ENCODE results near the gene HTR6. TPM values are rescaled to one million over a fixed set of nuclear protein-coding genes. Genes with fewer than 3 reads are reported as not detected.
A peak's percentile ranks its signal among the peaks of the same experiment; 100 is the strongest.

Gene HTR6
- total RNA-seq, 2 experiments from 2014 or later, result 0.19 to 0.37 TPM

GRCh38 chr1:19682257-19682656 is 17.6 kb downstream of the HTR6 start:
- H3K4me3 Mint-ChIP-seq, result no peak overlapping the region
- H3K27me3 Mint-ChIP-seq (ENCODE audit: low read depth), result no peaks in the 10 kb centered on the region
- no peaks in the 10 kb centered on the region for H3K9me3 Mint-ChIP-seq
- no peak for DNase-seq
- H3K27ac Mint-ChIP-seq, result no peak overlapping the region
- H3K4me1 Mint-ChIP-seq (ENCODE audit: low read depth), result peaks cover 1% of the 10 kb centered on the region
- CTCF ChIA-PET, result interaction anchor here (1.2 to 2.7 kb wide), 2 partner anchors 20 to 23 kb away, joined by 3 to 9 read pairs; no protein-coding TSS in a partner anchor
- intact Hi-C loops (cut with micrococcal nuclease), result no loop called here
- peaks cover 4% of the 10 kb centered on the region for H3K36me3 Mint-ChIP-seq (ENCODE audit: low read depth)

GRCh38 chr1:19682901-19683300 is 18.2 kb downstream of the HTR6 start:
- peaks cover 7% of the 10 kb centered on the region for H3K36me3 Mint-ChIP-seq (ENCODE audit: low read depth)
- intact Hi-C loops (cut with micrococcal nuclease), result no loop called here
- H3K4me1 Mint-ChIP-seq (ENCODE audit: low read depth), result peaks cover 8% of the 10 kb centered on the region
- H3K27me3 Mint-ChIP-seq (ENCODE audit: low read depth), result no peaks in the 10 kb centered on the region
- no peak for DNase-seq
- H3K4me3 Mint-ChIP-seq, result no peak overlapping the region
- H3K27ac Mint-ChIP-seq, result no peak overlapping the region
- peaks cover 3% of the 10 kb centered on the region for H3K9me3 Mint-ChIP-seq
- CTCF ChIA-PET, result interaction anchor here (1.2 to 2.7 kb wide), 2 partner anchors 21 to 22 kb away, joined by 3 to 9 read pairs; no protein-coding TSS in a partner anchor

- intact Hi-C loops (cut with micrococcal nuclease), result no loop called here
- H3K9me3 Mint-ChIP-seq, result peaks cover 3% of the 10 kb centered on the region
- no peak overlapping the region for H3K4me3 Mint-ChIP-seq
- no peak for DNase-seq
- peaks cover 12% of the 10 kb centered on the region for H3K4me1 Mint-ChIP-seq (ENCODE audit: low read depth)
- H3K36me3 Mint-ChIP-seq (ENCODE audit: low read depth), result peaks cover 11% of the 10 kb centered on the region
- no peaks in the 10 kb centered on the region for H3K27me3 Mint-ChIP-seq (ENCODE audit: low read depth)
- no peak overlapping the region for H3K27ac Mint-ChIP-seq
- CTCF ChIA-PET, result interaction anchor here (0.6 to 2.7 kb wide), 3 partner anchors 22 to 504 kb away, joined by 3 to 9 read pairs (median 3); no protein-coding TSS in a partner anchor
Measured at GRCh38 chr1:19683351-19683750, 18.7 kb downstream of the HTR6 start.

GRCh38 chr1:19684677-19685076 is 20.0 kb downstream of the HTR6 start:
- intact Hi-C loops (cut with micrococcal nuclease), result no loop called here
- no peak overlapping the region for H3K27ac Mint-ChIP-seq
- DNase-seq, result no peak
- peaks cover 7% of the 10 kb centered on the region for H3K9me3 Mint-ChIP-seq
- H3K4me3 Mint-ChIP-seq, result no peak overlapping the region
- H3K27me3 Mint-ChIP-seq (ENCODE audit: low read depth), result no peaks in the 10 kb centered on the region
- CTCF ChIA-PET, result interaction anchor here (1.1 kb wide), 1 partner anchor 16 kb away, joined by 3 read pairs; no protein-coding TSS in a partner anchor
- H3K36me3 Mint-ChIP-seq (ENCODE audit: low read depth), result peaks cover 22% of the 10 kb centered on the region
- H3K4me1 Mint-ChIP-seq (ENCODE audit: low read depth), result peaks cover 21% of the 10 kb centered on the region

GRCh38 chr1:19685994-19686393 is 21.3 kb downstream of the HTR6 start:
- no peak for DNase-seq
- intact Hi-C loops (cut with micrococcal nuclease), result no loop called here
- no peak overlapping the region for H3K27ac Mint-ChIP-seq
- peaks cover 33% of the 10 kb centered on the region for H3K36me3 Mint-ChIP-seq (ENCODE audit: low read depth)
- peaks cover 17% of the 10 kb centered on the region for H3K9me3 Mint-ChIP-seq
- H3K27me3 Mint-ChIP-seq (ENCODE audit: low read depth), result no peaks in the 10 kb centered on the region
- CTCF ChIA-PET, result interaction anchor here (1.1 to 1.4 kb wide), 2 partner anchors 19 to 24 kb away, joined by 4 read pairs; no protein-coding TSS in a partner anchor
- H3K4me1 Mint-ChIP-seq (ENCODE audit: low read depth), result peaks cover 21% of the 10 kb centered on the region
- H3K4me3 Mint-ChIP-seq, result no peak overlapping the region

GRCh38 chr1:19687414-19687813 is 22.7 kb downstream of the HTR6 start:
- Mint-ChIP-seq H3K27me3 (ENCODE audit: low read depth) (no peaks in the 10 kb centered on the region), H3K4me1 (ENCODE audit: low read depth) (peaks cover 21% of the 10 kb centered on the region), H3K36me3 (ENCODE audit: low read depth) (peaks cover 46% of the 10 kb centered on the region), H3K9me3 (peaks cover 21% of the 10 kb centered on the region), H3K4me3 (no peak overlapping the region), H3K27ac (no peak overlapping the region)
- DNase-seq, result no peak
- intact Hi-C loops (cut with micrococcal nuclease), result no loop called here
- CTCF ChIA-PET, result interaction anchor here (1.0 to 1.2 kb wide), 4 partner anchors 9 to 28 kb away, joined by 3 to 5 read pairs (median 3); no protein-coding TSS in a partner anchor

- peak; percentile 46 for DNase-seq
- H3K9me3 Mint-ChIP-seq, result peaks cover 21% of the 10 kb centered on the region
- H3K27me3 Mint-ChIP-seq (ENCODE audit: low read depth), result no peaks in the 10 kb centered on the region
- peak overlapping the region; percentile 50 for H3K27ac Mint-ChIP-seq
- intact Hi-C loops (cut with micrococcal nuclease), result no loop called here
- CTCF ChIA-PET, result interaction anchor here (1.0 to 1.6 kb wide), 3 partner anchors 8 to 16 kb away, joined by 3 to 5 read pairs (median 5); no protein-coding TSS in a partner anchor
- H3K36me3 Mint-ChIP-seq (ENCODE audit: low read depth), result peaks cover 46% of the 10 kb centered on the region
- H3K4me3 Mint-ChIP-seq, result no peak overlapping the region
- H3K4me1 Mint-ChIP-seq (ENCODE audit: low read depth), result peaks cover 21% of the 10 kb centered on the region
Measured at GRCh38 chr1:19688041-19688842, 23.6 kb downstream of the HTR6 start.

- CTCF ChIA-PET, result interaction anchor here (1.2 to 1.6 kb wide), 3 partner anchors 14 to 27 kb away, joined by 3 to 5 read pairs (median 4); no protein-coding TSS in a partner anchor
- H3K27me3 Mint-ChIP-seq (ENCODE audit: low read depth), result no peaks in the 10 kb centered on the region
- intact Hi-C loops (cut with micrococcal nuclease), result no loop called here
- DNase-seq, result no peak
- H3K4me3 Mint-ChIP-seq, result no peak overlapping the region
- H3K9me3 Mint-ChIP-seq, result peaks cover 21% of the 10 kb centered on the region
- H3K4me1 Mint-ChIP-seq (ENCODE audit: low read depth), result peaks cover 21% of the 10 kb centered on the region
- peaks cover 47% of the 10 kb centered on the region for H3K36me3 Mint-ChIP-seq (ENCODE audit: low read depth)
- H3K27ac Mint-ChIP-seq, result no peak overlapping the region
Measured at GRCh38 chr1:19689085-19689757, 24.5 kb downstream of the HTR6 start.

GRCh38 chr1:19689856-19690255 is 25.2 kb downstream of the HTR6 start:
- peak; percentile 24 for DNase-seq
- Mint-ChIP-seq H3K36me3 (ENCODE audit: low read depth) (peaks cover 49% of the 10 kb centered on the region), H3K9me3 (peaks cover 21% of the 10 kb centered on the region), H3K27ac (no peak overlapping the region), H3K4me3 (no peak overlapping the region), H3K4me1 (ENCODE audit: low read depth) (peaks cover 21% of the 10 kb centered on the region), H3K27me3 (ENCODE audit: low read depth) (no peaks in the 10 kb centered on the region)
- intact Hi-C loops (cut with micrococcal nuclease), result no loop called here
- CTCF ChIA-PET, result interaction anchor here (1.2 to 1.6 kb wide), 3 partner anchors 14 to 28 kb away, joined by 3 to 5 read pairs (median 4); no protein-coding TSS in a partner anchor

GRCh38 chr1:19690342-19690741 is 25.7 kb downstream of the HTR6 start:
- CTCF ChIA-PET, result interaction anchor here (1.2 to 1.6 kb wide), 3 partner anchors 13 to 28 kb away, joined by 3 to 5 read pairs (median 4); no protein-coding TSS in a partner anchor
- no peak for DNase-seq
- H3K27ac Mint-ChIP-seq, result no peak overlapping the region
- intact Hi-C loops (cut with micrococcal nuclease), result no loop called here
- H3K4me1 Mint-ChIP-seq (ENCODE audit: low read depth), result peaks cover 21% of the 10 kb centered on the region
- H3K9me3 Mint-ChIP-seq, result peaks cover 21% of the 10 kb centered on the region
- no peaks in the 10 kb centered on the region for H3K27me3 Mint-ChIP-seq (ENCODE audit: low read depth)
- no peak overlapping the region for H3K4me3 Mint-ChIP-seq
- H3K36me3 Mint-ChIP-seq (ENCODE audit: low read depth), result peaks cover 49% of the 10 kb centered on the region

- intact Hi-C loops (cut with micrococcal nuclease), result no loop called here
- no peak overlapping the region for H3K4me3 Mint-ChIP-seq
- H3K9me3 Mint-ChIP-seq, result peaks cover 17% of the 10 kb centered on the region
- no peaks in the 10 kb centered on the region for H3K4me1 Mint-ChIP-seq (ENCODE audit: low read depth)
- no peaks in the 10 kb centered on the region for H3K27me3 Mint-ChIP-seq (ENCODE audit: low read depth)
- no peak for DNase-seq
- CTCF ChIA-PET, result interaction anchor here (0.6 to 1.3 kb wide), 4 partner anchors 15 to 41 kb away, joined by 3 to 5 read pairs (median 4); no protein-coding TSS in a partner anchor
- H3K36me3 Mint-ChIP-seq (ENCODE audit: low read depth), result peaks cover 35% of the 10 kb centered on the region
- H3K27ac Mint-ChIP-seq, result no peak overlapping the region
Measured at GRCh38 chr1:19694298-19694697, 29.6 kb downstream of the HTR6 start.

- no peaks in the 10 kb centered on the region for H3K4me1 Mint-ChIP-seq (ENCODE audit: low read depth)
Measured at GRCh38 chr1:19695772-19696171, 31.1 kb downstream of the HTR6 start.

More at GRCh38 chr1:19695772-19696171, 31.1 kb downstream of the HTR6 start:
- Mint-ChIP-seq H3K27me3 (ENCODE audit: low read depth) (no peaks in the 10 kb centered on the region), H3K9me3 (peaks cover 5% of the 10 kb centered on the region), H3K36me3 (ENCODE audit: low read depth) (peaks cover 25% of the 10 kb centered on the region), H3K27ac (no peak overlapping the region), H3K4me3 (no peak overlapping the region)
- intact Hi-C loops (cut with micrococcal nuclease), result no loop called here
- DNase-seq, result no peak
- CTCF ChIA-PET, result interaction anchor here (0.6 to 1.6 kb wide), 3 partner anchors 8 to 36 kb away, joined by 3 to 4 read pairs (median 3); no protein-coding TSS in a partner anchor
